K562 (cell line): ENCODE measurements around the gene CEBPE. TPM values are rescaled to one million over a fixed set of nuclear protein-coding genes. Genes with fewer than 3 reads are reported as not detected.

Source experiments
- AFF1 ChIP-seq, 2 experiments: fragments of 450-650 bp; IDR thresholded peaks; 2 replicates each; pipeline ENCODE4 v1.6.1; 2018; ENCODE audit warnings: mild to moderate bottlenecking in 2 of 2, low read depth in 1 of 2; ENCODE audit not compliant: partially characterized antibody in 2 of 2
- ASH1L ChIP-seq: fragments of 450-650 bp; IDR thresholded peaks from 2 replicates; pipeline ENCODE4 v1.6.1; 2018; ENCODE audit warnings: borderline replicate concordance, mild to moderate bottlenecking, low read depth; ENCODE audit not compliant: partially characterized antibody
- CHD2 ChIP-seq: IDR thresholded peaks from 2 replicates; pipeline ENCODE4 v1.6.1; 2011; ENCODE audit warnings: low read depth, low read length
- ETS2 ChIP-seq: IDR thresholded peaks from 2 replicates; pipeline ENCODE4 v1.6.1; 2016; ENCODE audit warnings: borderline replicate concordance, missing genetic modification characterization, mild to moderate bottlenecking, moderate library complexity, missing compliant biosample characterization; ENCODE audit not compliant: poor library complexity, severe bottlenecking
- PATZ1 ChIP-seq: fragments of 250-450 bp; sonication (Bioruptor Pico); IDR thresholded peaks from 2 replicates; pipeline ENCODE4 v1.5.0; 2020; ENCODE audit warnings: mild to moderate bottlenecking, borderline replicate concordance
- POLR2A ChIP-seq: fragments of 450-650 bp; conservative IDR thresholded peaks from 2 replicates; pipeline ENCODE4 v1.6.1; 2016
- RFX1 ChIP-seq: fragments of 450-650 bp; IDR thresholded peaks from 2 replicates; pipeline ENCODE4 v1.6.1; 2016; ENCODE audit warnings: mild to moderate bottlenecking, moderate library complexity
- RFX5 ChIP-seq: IDR thresholded peaks from 2 replicates; pipeline ENCODE4 v1.6.1; 2011; ENCODE audit warnings: low read depth, mild to moderate bottlenecking, improper control_type of control experiment, low read length
- RHOXF2B ChIP-seq: fragments of 250-450 bp; sonication (Bioruptor Pico); conservative IDR thresholded peaks from 2 replicates; pipeline ENCODE4 v1.5.1; 2021
- SMARCC2 ChIP-seq: fragments of 450-650 bp; IDR thresholded peaks from 2 replicates; pipeline ENCODE4 v1.6.1; 2017; ENCODE audit warnings: antibody characterized with exemption, moderate library complexity, mild to moderate bottlenecking, low read depth
- TAF7 ChIP-seq: fragments of 450-650 bp; IDR thresholded peaks from 2 replicates; pipeline ENCODE4 v1.6.1; 2016; ENCODE audit warnings: missing genetic modification characterization, missing compliant biosample characterization
- THAP12 ChIP-seq: fragments of 250-450 bp; sonication (Bioruptor Pico); IDR thresholded peaks from 2 replicates; pipeline ENCODE4 v1.9.0; 2021; ENCODE audit warnings: mild to moderate bottlenecking, inconsistent platforms
- ZHX1 ChIP-seq: fragments of 150-350 bp; conservative IDR thresholded peaks from 2 replicates; pipeline ENCODE4 v1.6.1; 2014; ENCODE audit warnings: low read length
- ZKSCAN8 ChIP-seq: fragments of 200-800 bp; sonication (Bioruptor generic); IDR thresholded peaks from 2 replicates; pipeline ENCODE4 v1.6.1; 2016; ENCODE audit warnings: missing genetic modification characterization, missing compliant biosample characterization
- ZNF12 ChIP-seq: sonication (generic); formaldehyde crosslinking; IDR thresholded peaks from 2 replicates; pipeline ENCODE4 v1.4.0; 2020; ENCODE audit warnings: mild to moderate bottlenecking, missing genetic modification reagents
- ZNF696 ChIP-seq: fragments of 250-450 bp; sonication (Bioruptor Pico); conservative IDR thresholded peaks from 2 replicates; pipeline ENCODE4 v1.4.0; 2020; ENCODE audit warnings: mild to moderate bottlenecking, moderate library complexity
- ZNF778 ChIP-seq: fragments of 450-650 bp; formaldehyde crosslinking; IDR thresholded peaks from 2 replicates; pipeline ENCODE4 v1.4.0; 2020; ENCODE audit warnings: mild to moderate bottlenecking, moderate library complexity
- polyA plus RNA-seq, 8 experiments: library from polyadenylated mRNA; depleted of rRNA in 4 of 8; stranded (reverse) in 5 of 8; unstranded in 3 of 8; fragments of >200 nt; fragmentation: Nextera tagmentation in 2 of 8; fragmentation: Illumina TruSeq in 1 of 8; extraction: Ambion mirVana in 2 of 8; extraction: Trizol in 1 of 8; gene quantifications; 2 replicates each; pipeline versions ENCODE4 v1.2.1 to v1.2.3, GENCODE V29; 2011 to 2014; ENCODE audit warnings: inconsistent platforms in 1 of 8, missing spikeins in 1 of 8
- total RNA-seq, 7 experiments: library from RNA; depleted of rRNA in 6 of 7; stranded (reverse); fragments of >200 nt in 6 of 7; fragmentation: Illumina TruSeq in 2 of 7; extraction: Trizol in 2 of 7; gene quantifications; 2 replicates each; pipeline versions ENCODE4 v1.2.1 to v1.2.3, GENCODE V29; 2011 to 2021; ENCODE audit warnings: low replicate concordance in 1 of 7

Gene CEBPE
- total and polyA plus RNA-seq, 9 of the 15 experiments (the other 6 are each of a cell fraction or from before 2014, with no cell fraction given) = 0.09 to 0.15 (median 0.13) TPM; not detected in 6

DNA sequence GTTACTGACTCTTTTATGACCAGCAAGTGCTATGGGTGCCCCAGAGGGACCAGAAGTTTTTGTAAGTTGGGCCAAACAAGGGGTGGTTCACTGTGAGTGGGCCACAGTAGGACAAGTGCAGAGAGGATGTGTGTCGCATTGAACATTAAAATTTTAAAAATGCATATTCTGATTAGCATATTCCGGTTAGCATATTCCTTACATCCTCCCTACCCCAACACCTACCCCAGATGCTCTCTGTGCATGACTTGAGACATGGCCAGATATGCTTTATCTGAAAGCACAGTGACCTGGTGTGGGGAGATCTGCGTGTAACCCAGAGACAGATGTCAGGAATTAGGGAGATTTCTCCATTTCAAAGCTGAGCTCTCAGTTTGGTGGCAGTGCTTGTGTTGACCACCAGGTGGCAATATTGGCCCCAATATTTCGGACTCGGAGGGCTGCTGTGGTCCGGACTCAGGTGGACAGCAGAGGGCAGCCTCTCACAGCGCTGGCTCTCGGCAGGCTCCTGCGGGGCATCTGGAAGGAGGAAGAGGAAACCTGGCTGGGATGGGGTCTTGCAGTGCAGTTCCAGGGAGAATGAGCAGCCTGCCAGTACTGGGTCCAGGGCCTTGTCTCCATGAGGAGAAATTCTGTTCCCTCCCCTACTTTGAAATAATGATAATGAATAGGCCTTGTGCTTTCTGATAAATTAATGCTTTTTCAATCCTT is 1.6 kb upstream of the CEBPE start (continued):
- TF ChIP-seq ZHX1 (no peak), RHOXF2B (CRISPR knock-in tag) (no peak), SMARCC2 (no peak), AFF1 (IDR thresholded peaks at IDR 0.05; ENCODE audit: low read depth in 1 of 2, partially characterized antibody in 2 of 2) (peak in 1 of 2 experiments; percentile 35), ZKSCAN8 (CRISPR knock-in tag) (no peak; the same call in 1 of the 2 replicates), RFX1 (no peak), PATZ1 (CRISPR knock-in tag) (no peak), ZNF778 (CRISPR knock-in tag) (no peak), RFX5 (no peak), ZNF696 (CRISPR knock-in tag) (no peak), ASH1L (no peak), POLR2A (no peak), THAP12 (CRISPR knock-in tag) (no peak), ZNF12 (CRISPR knock-in tag) (no peak), ETS2 (no peak), TAF7 (tag) (no peak), CHD2 (no peak)
